MM.1S (cell line): ENCODE measurements around the gene NFE2L3.

Source experiments
- CTCF ChIP-seq: fragments of 300-600 bp; sonication (generic); IDR thresholded peaks from 2 replicates; pipeline ENCODE4 v1.5.1; 2016; ENCODE audit warnings: antibody characterized with exemption, low read length, mixed read lengths
- EZH2 ChIP-seq: fragments of 300-600 bp; sonication (generic); optimal IDR thresholded peaks from 2 replicates; pipeline ENCODE3; 2017; ENCODE audit warnings: low read depth, mild to moderate bottlenecking, antibody characterized with exemption, low read length, mixed read lengths

DNA sequence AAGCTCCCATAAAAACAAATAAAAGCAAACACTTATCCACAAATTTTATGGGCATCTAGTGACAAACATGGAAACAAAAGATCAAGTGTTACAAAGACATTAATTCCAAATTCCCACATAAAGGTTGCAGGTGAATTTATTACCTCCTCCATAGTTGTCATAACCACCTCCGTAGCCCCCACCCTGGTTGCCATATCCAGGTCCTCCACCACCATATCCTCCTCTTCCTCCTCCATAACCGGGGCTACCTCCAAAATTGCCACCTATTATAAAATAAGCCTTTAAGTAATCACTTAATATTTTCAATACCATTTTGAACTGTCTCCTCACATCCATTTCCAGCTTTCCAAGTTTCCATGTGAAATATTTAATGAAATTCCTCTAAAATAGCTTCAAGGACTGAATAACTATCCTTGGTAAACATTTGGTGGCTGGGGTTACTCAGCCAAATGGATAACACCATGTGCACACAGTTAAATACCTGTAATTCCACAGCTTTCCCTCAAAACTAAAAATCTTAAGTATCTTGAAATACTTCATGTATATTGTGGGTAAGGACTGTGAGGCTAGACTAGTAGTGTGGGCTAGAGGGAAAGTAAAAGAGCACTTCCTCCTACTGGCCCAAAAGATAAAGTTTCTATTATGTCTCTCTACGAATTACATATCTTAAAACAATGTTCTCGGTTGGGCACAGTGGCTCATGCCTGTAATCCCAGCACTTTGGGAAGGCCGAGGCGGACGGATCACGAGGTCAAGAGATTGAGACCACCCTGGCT, 41.6 kb downstream of the NFE2L3 start:
- no peak for TF ChIP-seq CTCF
- TF ChIP-seq EZH2, result no peak
